ENCODE results near the gene PLA2G12A.

Gene PLA2G12A

DNA sequence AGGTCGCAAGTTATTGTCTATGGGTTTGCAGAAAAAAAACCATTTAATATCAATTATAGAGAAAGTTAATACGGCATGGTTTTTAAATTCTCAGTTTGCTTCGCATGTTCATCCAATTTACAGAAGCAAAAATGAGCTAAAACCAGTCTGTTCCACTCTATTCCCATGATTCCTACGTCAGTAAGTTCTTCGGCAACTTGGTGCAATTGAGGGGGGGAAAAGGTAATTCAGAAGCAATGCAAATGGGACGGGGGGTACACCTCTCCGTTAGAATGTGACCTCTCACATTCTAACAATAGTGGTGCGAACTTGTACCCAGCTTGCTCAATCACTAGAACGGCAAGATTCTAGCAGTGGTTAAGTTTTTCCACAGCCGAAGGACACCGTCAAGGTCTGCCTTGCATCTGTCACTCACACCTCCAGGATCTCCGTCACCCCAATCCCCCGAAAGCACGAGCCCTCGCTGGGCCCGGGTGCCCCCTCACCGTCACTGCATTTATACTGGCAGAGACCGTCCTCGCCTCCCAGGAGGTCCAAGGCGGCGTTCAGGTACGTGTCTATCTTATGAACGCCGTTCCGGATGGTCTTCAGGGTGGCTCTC is 653 bp downstream of the PLA2G12A start:
- H3K36me3 ChIP-seq (ENCODE audit: control insufficient read depth, insufficient read depth, low read length), result no peaks in the 10 kb centered on the region
- H3K79me2 ChIP-seq, result no peaks in the 10 kb centered on the region
- peak overlapping the region; percentile 67 for H2AFZ ChIP-seq
- H3K27ac ChIP-seq, result peak overlapping the region; percentile 88
- peak overlapping the region; percentile 5 for H3K9ac ChIP-seq
- H3K9me3 ChIP-seq (ENCODE audit: control insufficient read depth, low read length), result no peaks in the 10 kb centered on the region
- H3K27me3 ChIP-seq (ENCODE audit: control insufficient read depth, insufficient read depth, low read length), result no peaks in the 10 kb centered on the region
- H3K4me2 ChIP-seq (ENCODE audit: low read length), result peak overlapping the region; percentile 90
- peak overlapping the region; percentile 65 for H3K4me3 ChIP-seq (ENCODE audit: low read depth, low read length)
- H3K4me1 ChIP-seq, result no peaks in the 10 kb centered on the region
- no peak for TF ChIP-seq CTCF (IDR thresholded peaks at IDR 0.05)

GRCh38 chr4:109728385-109728784 is 1.5 kb downstream of the PLA2G12A start:
- Histone ChIP-seq H3K79me2 (peaks cover 3% of the 10 kb centered on the region), H3K27ac (no peak overlapping the region), H3K9me3 (ENCODE audit: control insufficient read depth, low read length) (no peaks in the 10 kb centered on the region), H3K9ac (no peak overlapping the region), H3K4me3 (ENCODE audit: low read depth, low read length) (peak overlapping the region; percentile 65), H3K4me2 (ENCODE audit: low read length) (peak overlapping the region; percentile 90), H3K27me3 (ENCODE audit: control insufficient read depth, insufficient read depth, low read length) (no peaks in the 10 kb centered on the region), H3K4me1 (no peaks in the 10 kb centered on the region), H3K36me3 (ENCODE audit: control insufficient read depth, insufficient read depth, low read length) (no peaks in the 10 kb centered on the region), H2AFZ (no peak overlapping the region)
- TF ChIP-seq CTCF (IDR thresholded peaks at IDR 0.05), result no peak

DNA sequence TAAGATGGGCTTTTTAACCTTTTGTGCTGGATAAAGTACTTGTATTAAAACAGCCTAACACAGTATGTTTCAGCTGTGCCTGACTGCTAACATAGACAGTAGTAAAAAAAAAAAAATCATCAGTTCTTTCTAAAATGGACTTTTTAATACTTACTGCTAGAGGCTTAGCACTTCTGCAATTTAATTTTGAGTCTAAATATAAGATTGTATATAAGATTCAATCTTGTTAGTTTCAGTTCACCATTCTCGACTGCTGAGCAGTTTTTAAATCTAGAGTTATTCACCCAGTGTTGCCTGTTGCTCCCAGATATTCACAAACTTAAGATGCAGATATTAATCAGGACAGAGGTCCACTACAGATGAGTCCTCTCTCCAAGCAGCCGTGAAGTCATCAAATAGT is 6.8 kb downstream of the PLA2G12A start:
- Histone ChIP-seq H3K36me3 (ENCODE audit: control insufficient read depth, insufficient read depth, low read length) (no peaks in the 10 kb centered on the region), H3K4me1 (no peaks in the 10 kb centered on the region), H3K27me3 (ENCODE audit: control insufficient read depth, insufficient read depth, low read length) (no peaks in the 10 kb centered on the region), H3K27ac (no peak overlapping the region), H2AFZ (no peak overlapping the region), H3K9me3 (ENCODE audit: control insufficient read depth, low read length) (no peaks in the 10 kb centered on the region), H3K4me3 (ENCODE audit: low read depth, low read length) (no peak overlapping the region), H3K4me2 (ENCODE audit: low read length) (no peak overlapping the region), H3K79me2 (peaks cover 16% of the 10 kb centered on the region), H3K9ac (no peak overlapping the region)
- TF ChIP-seq CTCF (IDR thresholded peaks at IDR 0.05), result no peak

- Histone ChIP-seq H3K9ac (no peak overlapping the region), H3K36me3 (ENCODE audit: control insufficient read depth, insufficient read depth, low read length) (no peaks in the 10 kb centered on the region), H3K27ac (no peak overlapping the region), H3K79me2 (peaks cover 16% of the 10 kb centered on the region), H3K4me1 (no peaks in the 10 kb centered on the region), H3K27me3 (ENCODE audit: control insufficient read depth, insufficient read depth, low read length) (no peaks in the 10 kb centered on the region), H3K4me3 (ENCODE audit: low read depth, low read length) (no peak overlapping the region), H2AFZ (no peak overlapping the region), H3K4me2 (ENCODE audit: low read length) (no peak overlapping the region), H3K9me3 (ENCODE audit: control insufficient read depth, low read length) (no peaks in the 10 kb centered on the region)
- TF ChIP-seq CTCF (IDR thresholded peaks at IDR 0.05), result no peak
These were observed 7.5 kb downstream of the PLA2G12A start for GRCh38 chr4:109722357-109722756.

GRCh38 chr4:109721033-109721432 is 8.8 kb downstream of the PLA2G12A start:
- Histone ChIP-seq H3K27me3 (ENCODE audit: control insufficient read depth, insufficient read depth, low read length) (no peaks in the 10 kb centered on the region), H3K9me3 (ENCODE audit: control insufficient read depth, low read length) (no peaks in the 10 kb centered on the region)

More at GRCh38 chr4:109721033-109721432, 8.8 kb downstream of the PLA2G12A start:
- no peak for TF ChIP-seq CTCF (IDR thresholded peaks at IDR 0.05)
- no peak overlapping the region for H3K4me2 ChIP-seq (ENCODE audit: low read length)
- peaks cover 16% of the 10 kb centered on the region for H3K79me2 ChIP-seq
- no peaks in the 10 kb centered on the region for H3K4me1 ChIP-seq
- no peaks in the 10 kb centered on the region for H3K36me3 ChIP-seq (ENCODE audit: control insufficient read depth, insufficient read depth, low read length)
- H3K4me3 ChIP-seq (ENCODE audit: low read depth, low read length), result no peak overlapping the region
- H3K9ac ChIP-seq, result no peak overlapping the region
- H2AFZ ChIP-seq, result no peak overlapping the region
- no peak overlapping the region for H3K27ac ChIP-seq

Measured in parathyroid adenoma (tissue), 2 donors.